ENCODE results near the gene CPXM1.

CPXM1 gene

GRCh38 chr20:2840138-2840966 is 39.9 kb upstream of the CPXM1 start, which contains the start of the genes PCED1A and VPS16:
Gene PCED1A, minus strand, starts transcription at chr20:2840655. Its CDS starts 743 bp downstream, at chr20:2839912.
Gene VPS16, plus strand, starts transcription at chr20:2840745. Its CDS starts 30 bp downstream, at chr20:2840775.
- H3K4me3 ChIP-seq (ENCODE audit: low read depth, low read length): peak within 1 kb of the TSS; percentile 82
- peak; percentile 52 for DNase-seq (ENCODE audit: low read depth)
- TF ChIP-seq, protein P1, sequence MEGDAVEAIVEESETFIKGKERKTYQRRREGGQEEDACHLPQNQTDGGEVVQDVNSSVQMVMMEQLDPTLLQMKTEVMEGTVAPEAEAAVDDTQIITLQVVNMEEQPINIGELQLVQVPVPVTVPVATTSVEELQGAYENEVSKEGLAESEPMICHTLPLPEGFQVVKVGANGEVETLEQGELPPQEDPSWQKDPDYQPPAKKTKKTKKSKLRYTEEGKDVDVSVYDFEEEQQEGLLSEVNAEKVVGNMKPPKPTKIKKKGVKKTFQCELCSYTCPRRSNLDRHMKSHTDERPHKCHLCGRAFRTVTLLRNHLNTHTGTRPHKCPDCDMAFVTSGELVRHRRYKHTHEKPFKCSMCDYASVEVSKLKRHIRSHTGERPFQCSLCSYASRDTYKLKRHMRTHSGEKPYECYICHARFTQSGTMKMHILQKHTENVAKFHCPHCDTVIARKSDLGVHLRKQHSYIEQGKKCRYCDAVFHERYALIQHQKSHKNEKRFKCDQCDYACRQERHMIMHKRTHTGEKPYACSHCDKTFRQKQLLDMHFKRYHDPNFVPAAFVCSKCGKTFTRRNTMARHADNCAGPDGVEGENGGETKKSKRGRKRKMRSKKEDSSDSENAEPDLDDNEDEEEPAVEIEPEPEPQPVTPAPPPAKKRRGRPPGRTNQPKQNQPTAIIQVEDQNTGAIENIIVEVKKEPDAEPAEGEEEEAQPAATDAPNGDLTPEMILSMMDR (IDR thresholded peaks at IDR 0.05; ENCODE audit: control insufficient read depth, extremely low read depth, insufficient read depth): no peak

DNA sequence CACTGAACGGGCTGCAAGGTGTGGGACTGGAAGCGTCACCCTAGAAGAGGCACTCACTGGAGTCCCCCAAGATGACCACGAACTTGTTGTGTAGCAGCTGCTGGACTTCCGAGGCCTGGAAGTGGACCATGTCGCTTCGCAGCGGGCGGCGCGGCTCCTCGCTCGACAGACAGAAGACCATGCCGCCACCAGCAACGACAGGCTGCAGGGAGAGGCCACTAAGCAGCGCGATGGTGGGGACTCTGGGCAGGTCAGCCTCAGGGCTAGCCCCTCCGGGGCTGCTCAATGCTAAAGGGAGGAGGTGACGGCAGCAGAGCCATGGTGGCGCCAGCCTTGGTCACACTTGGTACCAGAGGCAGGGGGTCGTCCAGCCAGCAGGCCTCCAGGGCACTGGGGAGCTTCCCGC is 39.3 kb upstream of the CPXM1 start:
- TF ChIP-seq, protein P1 (IDR thresholded peaks at IDR 0.05; ENCODE audit: control insufficient read depth, extremely low read depth, insufficient read depth): no peak
- no peak for DNase-seq (ENCODE audit: low read depth)
- peak overlapping the region; percentile 82 for H3K4me3 ChIP-seq (ENCODE audit: low read depth, low read length)

DNA sequence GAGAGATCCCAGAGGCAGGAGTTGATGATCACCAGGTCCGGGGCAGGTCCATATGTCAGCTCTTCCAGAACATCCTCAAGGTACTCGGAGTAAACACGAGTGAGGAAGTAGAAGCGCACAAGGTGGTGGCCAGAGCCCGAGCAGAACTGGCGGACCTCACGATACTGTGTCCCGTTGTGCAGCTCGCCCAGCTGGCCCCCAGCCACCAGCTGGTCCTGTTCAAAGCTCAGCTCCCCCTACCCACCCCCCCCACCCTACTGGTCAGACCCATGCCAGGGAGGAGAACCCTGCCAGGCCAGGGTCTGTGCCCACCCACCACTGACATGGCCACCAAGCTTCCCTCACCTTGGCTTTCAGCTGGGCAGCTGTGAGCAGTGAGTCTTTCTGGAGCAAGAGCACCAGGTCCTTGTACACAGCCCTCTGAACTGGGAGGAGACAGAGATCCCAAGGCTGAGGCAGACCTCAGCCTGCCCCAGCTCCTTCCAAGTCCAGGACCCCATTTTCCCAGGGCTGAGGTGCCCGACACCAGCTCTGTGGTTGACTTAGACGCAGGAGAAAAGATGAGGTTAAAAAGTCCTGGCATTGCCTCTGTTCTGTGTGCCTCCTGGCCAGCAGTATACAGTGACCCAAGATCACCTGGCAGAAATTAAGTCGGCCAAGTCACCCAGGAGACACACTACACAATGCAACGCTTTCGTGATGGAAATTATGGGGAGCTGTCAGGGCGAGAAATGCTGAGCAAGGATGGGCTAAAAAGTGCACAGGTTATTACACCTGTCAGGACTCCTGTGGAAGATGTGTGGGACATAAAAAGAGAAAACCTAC is 38.6 kb upstream of the CPXM1 start:
- H3K4me3 ChIP-seq (ENCODE audit: low read depth, low read length): no peak overlapping the region; the same call in 1 of the 2 replicates
- no peak for DNase-seq (ENCODE audit: low read depth)
- TF ChIP-seq, protein P1 (IDR thresholded peaks at IDR 0.05; ENCODE audit: control insufficient read depth, extremely low read depth, insufficient read depth): no peak

- no peak for DNase-seq (ENCODE audit: low read depth)
- TF ChIP-seq, protein P1 (IDR thresholded peaks at IDR 0.05; ENCODE audit: control insufficient read depth, extremely low read depth, insufficient read depth): no peak
- H3K4me3 ChIP-seq (ENCODE audit: low read depth, low read length): no peak overlapping the region
Measured at GRCh38 chr20:2838170-2838797, 37.9 kb upstream of the CPXM1 start.

DNA sequence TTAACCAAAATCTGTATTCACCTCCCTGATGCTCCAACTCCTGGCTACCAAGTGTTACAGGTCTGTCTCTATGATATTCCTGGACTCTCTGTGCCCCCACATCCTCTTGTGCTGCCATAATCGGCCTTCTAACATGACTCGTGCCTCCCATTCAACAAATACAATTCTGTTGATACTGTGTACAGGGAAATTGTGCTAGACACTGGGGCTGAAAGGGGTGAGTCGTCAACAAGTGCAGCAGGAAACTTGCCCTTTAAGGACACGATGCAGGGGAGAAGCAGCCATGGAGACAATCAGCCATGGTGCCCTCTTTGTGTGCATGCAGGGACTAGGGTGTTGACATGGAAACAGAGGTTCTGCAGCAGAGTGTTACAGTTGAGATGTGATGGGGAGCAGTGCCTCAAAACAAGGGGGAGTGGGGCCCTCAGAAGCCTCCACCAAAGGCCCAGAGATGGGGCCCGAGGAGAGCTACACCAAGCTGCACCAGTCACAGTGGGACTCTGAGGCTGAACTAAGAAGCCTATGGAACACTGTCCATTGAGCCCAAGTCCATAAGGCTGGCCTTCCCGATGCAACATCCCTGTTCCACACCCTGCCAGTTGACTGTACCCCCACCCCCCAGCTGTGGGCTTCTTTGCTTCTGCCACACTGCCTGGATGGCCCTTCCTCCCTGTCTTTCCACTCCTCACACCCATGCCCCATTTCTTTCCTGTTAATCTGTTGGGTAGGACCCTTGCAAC is 37.0 kb upstream of the CPXM1 start:
- no peak for DNase-seq (ENCODE audit: low read depth)
- TF ChIP-seq, protein P1 (IDR thresholded peaks at IDR 0.05; ENCODE audit: control insufficient read depth, extremely low read depth, insufficient read depth): no peak
- H3K4me3 ChIP-seq (ENCODE audit: low read depth, low read length): no peak overlapping the region

DNA sequence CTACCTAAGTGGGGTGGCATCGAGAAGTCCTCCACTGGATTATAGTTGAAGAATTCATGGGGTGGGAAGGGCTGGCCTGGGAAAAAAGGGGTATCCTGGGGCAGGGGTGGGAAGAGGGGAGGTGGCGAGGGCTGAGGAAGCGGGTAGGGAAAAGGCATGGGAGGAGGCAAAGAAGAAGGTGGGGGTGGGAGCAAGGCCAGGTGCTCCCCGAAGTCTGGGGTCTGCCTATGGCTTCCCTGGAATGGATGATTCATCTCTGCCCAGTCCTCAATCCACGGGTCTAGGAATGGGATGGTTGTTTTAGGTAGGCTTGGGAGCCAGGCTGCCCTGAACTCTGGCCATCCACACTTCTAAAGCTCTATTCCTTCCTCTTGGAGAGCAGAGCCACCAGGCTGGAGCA is 35.6 kb upstream of the CPXM1 start:
- TF ChIP-seq, protein P1 (IDR thresholded peaks at IDR 0.05; ENCODE audit: control insufficient read depth, extremely low read depth, insufficient read depth): no peak
- DNase-seq (ENCODE audit: low read depth): no peak
- H3K4me3 ChIP-seq (ENCODE audit: low read depth, low read length): no peak overlapping the region
